ENCODE results near the gene KCNJ1. TPM values are rescaled to one million over a fixed set of nuclear protein-coding genes. Genes with fewer than 3 reads are reported as not detected.

KCNJ1 gene
- polyA plus RNA-seq (2011; rRNA removed): not detected in 2 replicates
- polyA minus RNA-seq (2011; rRNA and poly(A)+ RNA removed): not detected in 2 replicates

DNA sequence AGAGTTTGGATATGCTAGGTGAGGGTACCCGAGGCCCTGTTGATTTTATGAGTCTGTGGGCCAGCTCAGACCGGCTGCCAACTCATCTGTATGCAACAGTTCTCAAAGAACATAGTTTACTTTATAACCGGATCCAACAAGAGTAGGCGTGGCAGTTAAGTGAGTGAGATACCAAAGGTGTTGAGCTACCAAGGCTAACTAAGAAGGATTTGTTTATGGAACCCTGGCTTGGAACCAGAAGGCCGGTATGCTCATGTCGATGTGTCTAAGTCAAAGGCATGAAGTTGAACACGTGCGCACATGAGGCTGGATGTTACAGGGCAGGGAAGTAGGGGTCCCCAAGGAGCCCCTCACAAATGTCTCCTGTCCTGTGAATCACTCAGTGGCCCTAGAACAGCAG lies at the start of gene KCNJ1:
Gene KCNJ1, minus strand, starts transcription at position 20 of the 400 bp plus-strand sequence. CDS start 27,053 bp downstream, outside the sequence.
- DNase-seq (ENCODE audit: low read depth, low spot score): no peak
- H3K4me3 ChIP-seq (ENCODE audit: low read depth, low read length): no peak within 1 kb of the TSS
- no peak within 1 kb of the TSS for H3K27ac ChIP-seq (ENCODE audit: low read depth, low read length)
- H3K9me3 ChIP-seq (ENCODE audit: control insufficient read depth, insufficient read depth, low read length): no peaks in the 10 kb centered on the region
- CTCF ChIA-PET: no interaction called here
- H3K27me3 ChIP-seq (ENCODE audit: control insufficient read depth, insufficient read depth, low read length): peaks cover 12% of the 10 kb centered on the region
- POLR2A ChIA-PET: no interaction called here
- TF ChIP-seq, protein P1, sequence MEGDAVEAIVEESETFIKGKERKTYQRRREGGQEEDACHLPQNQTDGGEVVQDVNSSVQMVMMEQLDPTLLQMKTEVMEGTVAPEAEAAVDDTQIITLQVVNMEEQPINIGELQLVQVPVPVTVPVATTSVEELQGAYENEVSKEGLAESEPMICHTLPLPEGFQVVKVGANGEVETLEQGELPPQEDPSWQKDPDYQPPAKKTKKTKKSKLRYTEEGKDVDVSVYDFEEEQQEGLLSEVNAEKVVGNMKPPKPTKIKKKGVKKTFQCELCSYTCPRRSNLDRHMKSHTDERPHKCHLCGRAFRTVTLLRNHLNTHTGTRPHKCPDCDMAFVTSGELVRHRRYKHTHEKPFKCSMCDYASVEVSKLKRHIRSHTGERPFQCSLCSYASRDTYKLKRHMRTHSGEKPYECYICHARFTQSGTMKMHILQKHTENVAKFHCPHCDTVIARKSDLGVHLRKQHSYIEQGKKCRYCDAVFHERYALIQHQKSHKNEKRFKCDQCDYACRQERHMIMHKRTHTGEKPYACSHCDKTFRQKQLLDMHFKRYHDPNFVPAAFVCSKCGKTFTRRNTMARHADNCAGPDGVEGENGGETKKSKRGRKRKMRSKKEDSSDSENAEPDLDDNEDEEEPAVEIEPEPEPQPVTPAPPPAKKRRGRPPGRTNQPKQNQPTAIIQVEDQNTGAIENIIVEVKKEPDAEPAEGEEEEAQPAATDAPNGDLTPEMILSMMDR (IDR thresholded peaks at IDR 0.05; ENCODE audit: low read depth, low read length): no peak

DNA sequence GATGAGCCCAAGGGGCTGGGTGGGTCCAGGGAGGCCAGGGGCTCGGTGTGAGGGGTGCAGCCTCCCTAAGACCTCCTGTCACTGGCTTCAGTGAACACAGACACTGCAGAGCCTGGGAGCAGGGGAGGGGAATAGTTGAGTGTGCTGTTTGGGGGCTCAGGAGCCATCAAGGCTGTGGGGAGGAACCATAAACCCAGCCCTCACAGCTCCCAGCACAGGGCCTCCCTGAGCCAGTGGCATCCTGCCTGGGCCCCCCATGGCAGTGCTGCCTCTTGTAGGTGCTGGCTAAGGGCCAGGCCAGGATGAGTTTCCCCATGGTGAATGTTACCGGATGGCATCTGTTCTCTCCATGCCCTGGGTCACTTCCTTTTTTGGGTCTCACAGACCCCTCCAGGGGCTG lies 49.6 kb upstream of the KCNJ1 start:
- TF ChIP-seq, protein P1 (IDR thresholded peaks at IDR 0.05; ENCODE audit: low read depth, low read length): no peak
- POLR2A ChIA-PET: no interaction called here

DNA sequence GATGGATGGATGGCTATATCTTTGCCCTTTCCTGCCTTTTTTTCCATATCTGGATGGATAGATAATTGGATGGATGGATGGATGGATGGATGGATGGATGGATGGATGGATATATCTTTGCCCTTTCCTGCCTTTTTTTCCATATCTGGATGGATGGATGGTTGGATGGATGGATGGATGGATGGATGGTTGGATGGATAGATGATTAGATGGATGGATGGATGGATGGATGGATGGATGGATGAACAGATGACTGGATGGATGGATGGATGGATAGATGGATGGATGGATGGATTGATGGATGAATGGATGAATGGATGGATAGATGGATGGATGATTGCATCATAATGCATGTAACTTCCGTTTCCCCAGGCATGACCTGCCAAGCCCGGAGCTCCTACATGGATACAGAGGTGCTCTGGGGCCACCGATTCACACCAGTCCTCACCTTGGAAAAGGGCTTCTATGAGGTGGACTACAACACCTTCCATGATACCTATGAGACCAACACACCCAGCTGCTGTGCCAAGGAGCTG lies 49.0 kb upstream of the KCNJ1 start:
- H3K27ac ChIP-seq (ENCODE audit: low read depth, low read length): no peak overlapping the region
- peaks cover 8% of the 10 kb centered on the region; the same call in 1 of the 2 replicates for H3K9me3 ChIP-seq (ENCODE audit: control insufficient read depth, insufficient read depth, low read length)
- no peak overlapping the region for H3K4me3 ChIP-seq (ENCODE audit: low read depth, low read length)
- H3K27me3 ChIP-seq (ENCODE audit: control insufficient read depth, insufficient read depth, low read length): peaks cover 46% of the 10 kb centered on the region
- POLR2A ChIA-PET: no interaction called here
- CTCF ChIA-PET: no interaction called here
- TF ChIP-seq, protein P1 (IDR thresholded peaks at IDR 0.05; ENCODE audit: low read depth, low read length): no peak
- DNase-seq (ENCODE audit: low read depth, low spot score): no peak

More for the DNA sequence above, 49.6 kb upstream of the KCNJ1 start:
- peaks cover 50% of the 10 kb centered on the region for H3K27me3 ChIP-seq (ENCODE audit: control insufficient read depth, insufficient read depth, low read length)
- no peak overlapping the region for H3K27ac ChIP-seq (ENCODE audit: low read depth, low read length)
- CTCF ChIA-PET: interaction anchor here (1.1 kb wide), 1 partner anchor 10 kb away, joined by 3 read pairs; no protein-coding TSS in a partner anchor
- H3K4me3 ChIP-seq (ENCODE audit: low read depth, low read length): no peak overlapping the region
- no peak for DNase-seq (ENCODE audit: low read depth, low spot score)
- H3K9me3 ChIP-seq (ENCODE audit: control insufficient read depth, insufficient read depth, low read length): peaks cover 5% of the 10 kb centered on the region; the same call in 1 of the 2 replicates

- no peak for DNase-seq (ENCODE audit: low read depth, low spot score)
- ChIA-PET POLR2A (no interaction called here), CTCF (no interaction called here)
- H3K4me3 ChIP-seq (ENCODE audit: low read depth, low read length): no peak overlapping the region
- TF ChIP-seq, protein P1 (IDR thresholded peaks at IDR 0.05; ENCODE audit: low read depth, low read length): no peak
- H3K27ac ChIP-seq (ENCODE audit: low read depth, low read length): no peak overlapping the region
- peaks cover 39% of the 10 kb centered on the region for H3K27me3 ChIP-seq (ENCODE audit: control insufficient read depth, insufficient read depth, low read length)
- peaks cover 8% of the 10 kb centered on the region; the same call in 1 of the 2 replicates for H3K9me3 ChIP-seq (ENCODE audit: control insufficient read depth, insufficient read depth, low read length)
Observed at GRCh38 chr11:128915149-128915521, 48.0 kb upstream of the KCNJ1 start.

DNA sequence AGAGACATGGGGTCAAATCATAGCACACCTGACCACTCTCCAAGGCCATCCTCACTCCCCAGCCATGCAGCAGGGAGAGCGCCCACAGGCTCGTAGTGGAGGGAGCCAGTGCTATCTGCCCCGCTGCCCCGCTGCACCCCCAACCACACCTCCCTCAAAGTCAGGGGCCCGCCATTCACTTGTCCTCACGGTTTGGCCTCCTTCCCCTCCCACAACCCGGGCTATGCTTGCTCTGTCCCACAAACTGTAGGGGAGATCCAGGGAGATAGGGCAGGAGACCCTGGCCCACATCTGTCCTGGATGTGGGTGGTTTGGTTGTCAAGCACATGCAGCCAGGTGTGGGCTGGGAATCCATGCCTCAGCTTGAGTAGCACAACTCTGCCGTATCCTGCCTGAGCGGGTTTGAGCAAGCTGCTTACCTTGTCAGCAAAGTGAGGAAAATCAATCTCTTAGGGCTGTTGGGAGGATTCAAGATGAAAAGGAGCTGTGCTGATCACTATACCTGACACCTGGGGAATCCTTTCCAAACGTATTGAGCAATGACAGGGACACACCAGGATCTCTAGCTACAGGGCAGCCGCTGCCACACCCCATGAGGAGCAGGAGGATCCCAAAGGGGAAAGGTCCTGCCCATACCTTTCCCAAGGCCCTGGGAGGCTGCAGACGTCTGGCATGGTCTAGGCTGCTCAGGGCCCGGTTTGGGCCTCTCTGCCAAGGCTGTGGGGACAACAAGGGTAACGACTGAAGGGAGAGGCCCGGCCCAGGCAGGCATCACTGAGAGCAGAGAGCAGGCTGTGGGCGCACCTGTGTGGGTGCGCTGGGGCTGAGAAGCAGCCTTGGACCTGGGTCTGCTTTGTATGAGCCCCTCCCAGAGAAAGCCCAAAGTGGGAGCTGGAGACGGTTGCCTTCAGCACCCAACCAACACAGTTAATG lies 47.4 kb upstream of the KCNJ1 start:
- Histone ChIP-seq H3K4me3 (ENCODE audit: low read depth, low read length) (no peak overlapping the region), H3K27ac (ENCODE audit: low read depth, low read length) (no peak overlapping the region), H3K9me3 (ENCODE audit: control insufficient read depth, insufficient read depth, low read length) (peaks cover 8% of the 10 kb centered on the region; the same call in 1 of the 2 replicates), H3K27me3 (ENCODE audit: control insufficient read depth, insufficient read depth, low read length) (peaks cover 35% of the 10 kb centered on the region)
- DNase-seq (ENCODE audit: low read depth, low spot score): no peak
- ChIA-PET CTCF (interaction anchor here (1.0 kb wide), 1 partner anchor 10 kb away, joined by 3 read pairs; no protein-coding TSS in a partner anchor), POLR2A (no interaction called here)
- TF ChIP-seq, protein P1 (IDR thresholded peaks at IDR 0.05; ENCODE audit: low read depth, low read length): no peak
